Activated gamma-delta T cell treated with anti-CD3 and anti-CD28 coated beads, Interleukin-2, amount 50 U/mL, for 16 hours (primary cell): ENCODE results near the gene MSANTD2.

Experiments
- DNase-seq: peaks from one replicate; pipeline ENCODE4 v3.0.0-alpha.2; 2020; ENCODE audit warnings: low read depth

The MSANTD2 gene

DNA sequence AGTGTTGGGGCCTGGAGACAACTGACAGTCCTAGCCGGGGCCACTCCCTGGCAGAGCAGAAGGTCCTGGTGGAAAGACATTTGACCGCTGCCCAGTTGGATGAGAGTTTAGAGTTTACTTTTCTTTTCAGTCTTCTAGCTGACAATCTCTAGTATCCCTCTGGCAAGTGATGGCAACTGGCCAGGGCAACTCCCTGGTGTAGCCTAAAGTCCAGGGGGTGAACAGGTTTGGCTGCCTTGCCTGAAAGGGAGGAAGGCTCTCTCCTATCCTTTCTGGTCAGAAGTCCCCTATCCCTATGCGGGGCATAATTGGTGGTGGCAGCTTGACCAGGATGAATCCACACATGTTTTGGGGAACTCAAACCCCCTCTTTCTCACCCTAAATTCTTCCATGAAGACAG is 16.8 kb upstream of the MSANTD2 start:
- DNase-seq, result no peak

DNA sequence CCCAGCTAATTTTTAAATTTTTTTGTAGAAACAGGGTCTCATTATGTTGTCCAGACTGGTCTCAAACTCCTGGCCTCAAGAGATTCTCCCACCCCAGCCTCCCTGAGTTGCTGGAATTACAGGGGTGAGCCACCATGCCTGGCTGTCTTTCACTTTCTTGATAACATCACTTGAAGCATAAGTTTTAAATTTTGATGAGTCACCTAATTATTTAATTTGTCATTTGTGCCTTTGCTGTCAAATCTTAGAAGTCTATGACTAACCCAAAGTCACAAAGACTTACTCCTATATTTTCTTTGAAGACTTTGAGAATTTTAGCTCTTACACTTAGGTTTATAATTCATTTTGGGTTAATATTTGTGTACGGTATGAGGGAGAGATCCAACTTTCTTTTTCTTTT is 14.5 kb upstream of the MSANTD2 start:
- DNase-seq, result no peak

DNA sequence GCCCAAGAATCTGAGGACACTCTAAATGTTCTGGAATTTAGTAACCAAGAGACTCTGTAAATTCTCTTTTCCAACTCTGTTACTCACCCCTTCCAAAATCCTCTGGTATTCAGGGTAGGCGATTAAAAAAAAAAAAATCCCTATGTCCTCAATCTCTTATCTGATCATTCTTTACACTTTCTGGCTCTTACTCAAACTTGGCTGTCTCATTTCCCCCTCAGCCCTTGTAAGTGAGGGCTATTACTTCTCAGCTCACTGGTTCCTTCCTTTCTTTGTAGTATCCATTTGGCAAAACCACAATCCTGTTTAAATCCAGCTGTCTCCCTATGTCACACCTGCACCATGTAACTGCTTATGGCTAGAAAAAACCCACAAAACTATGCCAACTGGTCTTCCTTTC is 12.7 kb upstream of the MSANTD2 start:
- no peak for DNase-seq

DNA sequence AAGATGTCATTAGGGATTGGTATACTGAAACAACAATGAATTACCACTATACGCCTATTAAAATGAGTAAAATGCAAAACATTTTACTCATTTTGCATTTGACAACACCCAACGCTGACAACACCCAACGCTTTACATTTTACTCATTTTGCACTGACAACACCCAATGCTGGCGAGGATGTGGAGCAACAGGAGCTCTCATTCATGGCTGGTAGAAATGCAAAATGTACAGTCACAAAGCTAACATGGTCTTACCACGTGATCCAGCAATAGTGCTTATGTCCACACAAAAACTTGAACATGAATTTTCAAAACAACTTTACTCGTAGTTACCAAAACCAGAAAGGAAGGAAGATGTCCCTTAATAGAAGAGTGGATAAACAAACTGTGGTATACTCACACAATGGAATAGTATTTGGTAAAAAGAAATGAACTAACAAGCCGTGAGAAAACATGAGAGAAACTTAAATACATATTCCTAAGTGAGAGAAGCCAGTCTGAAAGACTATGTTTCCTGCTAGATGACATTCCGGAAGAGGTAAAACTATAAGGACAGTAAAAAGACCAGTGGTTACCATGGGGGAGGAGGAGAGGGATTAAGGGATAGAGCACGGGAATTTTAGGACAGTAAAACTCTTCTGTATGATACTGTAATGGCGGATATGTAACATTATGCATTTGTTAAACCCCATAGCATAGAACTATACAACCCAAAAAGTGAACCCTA is 11.4 kb upstream of the MSANTD2 start:
- DNase-seq, result no peak

DNA sequence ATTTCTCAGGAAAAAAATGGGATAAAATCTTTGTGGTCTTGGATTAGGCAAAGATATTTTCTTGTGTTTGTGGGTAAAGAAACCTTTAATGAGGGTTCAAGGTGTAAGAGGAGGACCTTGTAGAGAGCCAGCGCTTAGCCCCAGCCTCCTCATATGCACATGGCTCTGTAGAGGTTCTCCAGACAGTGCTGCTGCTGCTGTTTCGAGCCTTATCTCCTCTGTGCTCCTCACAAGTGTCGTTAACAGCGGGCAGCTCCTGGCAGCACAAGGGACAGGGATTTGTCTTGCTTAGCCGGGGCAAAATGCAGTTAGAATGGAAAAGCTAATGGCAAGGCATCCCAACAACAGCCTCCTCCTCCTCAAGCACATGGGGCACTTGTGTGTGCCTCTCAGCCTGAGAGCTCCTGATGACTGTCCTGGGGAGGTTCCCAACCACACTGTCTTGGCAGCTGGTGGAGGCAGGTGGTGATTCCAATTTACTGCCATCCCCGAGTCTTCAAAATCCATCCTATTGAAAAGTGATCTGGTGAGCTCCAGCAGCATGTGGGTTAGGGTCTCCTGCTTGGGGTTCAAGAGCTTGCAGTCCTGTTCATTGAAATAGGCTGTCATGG is 7.6 kb upstream of the MSANTD2 start:
- DNase-seq, result no peak

DNA sequence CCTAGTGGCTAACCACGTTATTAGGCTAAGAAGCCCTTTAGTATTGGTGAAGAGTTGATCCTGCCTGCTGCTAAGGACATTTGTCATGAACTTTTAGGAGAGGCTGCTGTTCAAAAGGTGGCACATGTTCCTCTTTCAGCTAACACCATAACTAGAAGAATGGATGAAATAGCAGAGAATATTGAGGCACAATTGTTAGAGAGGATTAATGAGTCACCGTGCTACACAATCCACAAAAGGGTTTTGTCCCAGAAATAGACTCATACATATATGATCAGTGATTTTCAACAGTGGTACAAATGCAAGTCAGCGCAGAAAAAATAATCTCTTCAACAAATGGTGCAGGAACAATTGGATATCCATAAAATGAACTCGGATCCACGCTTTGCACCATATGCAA is 7.0 kb upstream of the MSANTD2 start:
- no peak for DNase-seq

DNA sequence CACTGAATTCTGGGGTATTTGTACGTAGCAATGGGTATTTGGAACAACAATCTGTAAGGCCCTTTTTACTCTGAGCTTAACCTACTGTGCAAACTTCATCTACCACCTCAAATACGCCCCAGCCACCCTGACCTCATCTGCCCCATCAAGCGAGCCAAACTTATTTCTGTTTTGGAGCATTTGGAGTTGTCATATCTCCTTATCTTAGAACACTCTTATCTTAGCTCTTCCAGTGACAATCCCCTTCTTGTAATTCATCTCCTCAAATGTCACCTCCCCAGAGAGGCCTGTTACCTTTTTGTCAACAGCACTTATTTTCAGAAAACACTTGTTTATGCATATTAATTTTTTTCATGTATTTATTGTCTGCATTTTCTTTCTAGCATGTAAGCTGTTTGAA is 4.7 kb upstream of the MSANTD2 start:
- no peak for DNase-seq

DNA sequence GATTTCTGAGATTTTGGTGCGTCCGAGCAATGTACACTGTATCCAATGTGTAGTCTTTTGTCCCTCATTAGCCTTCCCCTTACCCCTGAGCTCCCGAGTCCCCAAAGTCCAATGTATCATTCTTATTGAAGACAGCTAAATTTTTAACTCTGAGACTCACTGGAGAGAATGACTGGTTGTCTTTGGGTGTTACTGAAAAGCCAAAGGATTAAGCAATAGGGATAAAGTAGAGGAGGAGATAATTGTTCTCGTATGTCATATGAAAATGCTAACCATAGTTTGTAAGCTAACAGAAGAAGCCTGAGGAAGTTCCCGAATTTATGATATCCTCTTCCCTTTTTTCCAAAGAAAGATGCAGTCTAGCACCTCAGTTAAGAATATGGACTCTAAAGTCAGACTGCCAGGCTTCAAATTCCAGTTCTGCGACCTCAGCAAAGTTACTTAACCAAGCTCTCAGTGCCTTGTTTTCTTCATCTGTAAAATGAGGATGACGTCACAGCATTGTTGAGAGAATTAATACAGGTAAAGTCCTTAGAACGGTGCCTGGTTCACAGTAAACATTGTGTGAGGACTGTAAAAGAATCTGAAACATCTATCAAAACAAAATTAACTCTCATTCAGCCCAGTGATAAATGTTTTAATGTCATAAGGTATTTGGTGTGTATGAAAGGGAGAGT is 1.6 kb upstream of the MSANTD2 start:
- DNase-seq, result no peak

DNA sequence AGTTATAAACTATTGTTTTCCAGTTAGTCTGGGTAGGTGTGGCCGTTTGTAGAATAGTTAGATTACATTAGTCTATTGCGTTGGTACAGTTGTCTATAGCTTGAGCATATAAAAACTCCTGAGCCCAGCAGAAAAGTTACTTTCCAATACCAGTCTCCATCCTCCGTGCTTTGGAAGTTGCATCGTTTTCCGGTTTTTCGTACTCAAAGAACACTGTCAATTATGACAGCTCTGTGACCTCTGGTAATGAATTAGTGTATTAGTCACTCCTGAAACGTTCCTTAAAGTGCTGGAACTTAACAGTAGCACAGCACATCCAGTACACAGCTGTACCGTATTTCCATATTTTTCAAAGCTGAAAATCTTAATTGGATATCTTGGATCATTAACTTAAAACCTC is 808 bp upstream of the MSANTD2 start:
- no peak for DNase-seq

DNA sequence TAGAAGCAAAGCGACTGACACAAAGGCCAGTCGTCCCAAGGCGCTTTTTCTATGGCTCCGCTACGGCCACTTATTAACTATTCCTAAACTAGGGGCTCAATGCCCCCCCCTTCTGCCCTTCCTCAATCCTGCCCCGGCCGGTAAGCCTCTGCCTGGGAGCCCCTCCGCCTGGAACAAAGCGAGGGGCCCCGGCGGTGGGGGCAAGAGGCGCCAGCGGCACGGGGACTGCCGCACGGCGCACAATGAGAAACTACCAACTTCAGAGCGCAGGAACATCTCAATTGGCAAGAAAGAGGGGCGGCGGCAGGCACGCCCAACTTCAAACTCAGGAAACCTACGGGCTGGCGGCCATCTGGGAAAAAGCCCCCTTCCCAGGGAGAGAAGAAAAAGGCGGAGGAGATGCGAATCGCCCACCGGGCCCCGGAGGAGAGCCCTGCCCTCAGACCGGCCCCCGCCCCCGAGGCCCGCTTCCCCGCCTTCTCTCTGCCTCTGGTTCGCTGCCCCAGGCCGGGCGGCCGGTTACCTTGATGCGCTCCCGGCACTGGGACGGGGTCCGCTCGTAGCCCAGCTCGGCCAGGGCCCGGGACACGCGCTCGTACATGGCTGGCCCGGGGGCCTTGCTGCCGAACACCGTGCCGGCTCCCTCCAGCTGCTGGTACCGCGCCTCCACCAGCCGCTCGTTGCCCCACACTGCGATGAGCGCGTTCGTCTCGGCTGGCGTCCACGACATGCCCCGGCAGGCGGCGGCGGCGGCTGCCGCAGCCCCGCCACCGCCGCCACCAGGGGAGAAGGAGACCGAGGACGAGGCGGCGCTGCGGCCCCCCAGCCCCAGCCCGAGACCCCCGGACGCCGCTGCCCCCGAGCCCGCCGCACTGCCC is 619 bp downstream of the MSANTD2 start:
- peak; percentile 9 for DNase-seq

DNA sequence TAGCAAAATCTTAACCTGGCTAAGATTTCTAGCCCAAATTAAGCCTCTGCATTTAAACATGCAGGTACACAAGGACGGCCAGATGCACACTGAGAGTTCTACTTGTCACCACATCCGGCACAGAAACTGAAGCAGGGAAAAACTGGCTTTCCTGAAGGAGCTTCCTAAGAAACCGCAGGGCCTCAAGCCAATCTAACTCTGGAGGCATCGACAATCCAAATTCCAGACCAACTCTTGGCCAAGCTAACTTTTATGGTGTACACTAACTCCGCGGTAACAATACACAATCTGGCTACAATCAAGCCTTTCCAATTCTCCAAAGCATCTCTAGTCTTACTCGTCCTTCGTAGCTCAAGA is 1.2 kb downstream of the MSANTD2 start:
- no peak for DNase-seq

DNA sequence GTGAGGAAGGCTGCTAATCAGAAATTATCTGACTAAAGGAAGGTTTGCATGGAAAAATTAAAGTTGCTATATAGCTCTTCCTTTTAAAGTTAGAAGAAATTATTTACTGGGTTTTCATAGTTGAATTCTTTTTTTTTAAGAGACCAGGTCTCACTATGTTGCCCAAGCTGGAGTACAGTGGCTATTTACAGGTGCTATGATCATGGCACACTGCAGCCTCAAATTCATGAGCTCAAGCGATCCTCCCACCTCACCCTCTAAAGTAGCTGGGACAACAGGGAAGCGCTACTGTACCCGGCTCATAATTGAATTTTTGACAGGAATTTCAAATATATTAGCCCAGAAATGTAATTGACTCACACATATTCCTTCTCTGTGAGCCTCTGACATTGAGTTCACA is 3.9 kb downstream of the MSANTD2 start:
- DNase-seq, result no peak

DNA sequence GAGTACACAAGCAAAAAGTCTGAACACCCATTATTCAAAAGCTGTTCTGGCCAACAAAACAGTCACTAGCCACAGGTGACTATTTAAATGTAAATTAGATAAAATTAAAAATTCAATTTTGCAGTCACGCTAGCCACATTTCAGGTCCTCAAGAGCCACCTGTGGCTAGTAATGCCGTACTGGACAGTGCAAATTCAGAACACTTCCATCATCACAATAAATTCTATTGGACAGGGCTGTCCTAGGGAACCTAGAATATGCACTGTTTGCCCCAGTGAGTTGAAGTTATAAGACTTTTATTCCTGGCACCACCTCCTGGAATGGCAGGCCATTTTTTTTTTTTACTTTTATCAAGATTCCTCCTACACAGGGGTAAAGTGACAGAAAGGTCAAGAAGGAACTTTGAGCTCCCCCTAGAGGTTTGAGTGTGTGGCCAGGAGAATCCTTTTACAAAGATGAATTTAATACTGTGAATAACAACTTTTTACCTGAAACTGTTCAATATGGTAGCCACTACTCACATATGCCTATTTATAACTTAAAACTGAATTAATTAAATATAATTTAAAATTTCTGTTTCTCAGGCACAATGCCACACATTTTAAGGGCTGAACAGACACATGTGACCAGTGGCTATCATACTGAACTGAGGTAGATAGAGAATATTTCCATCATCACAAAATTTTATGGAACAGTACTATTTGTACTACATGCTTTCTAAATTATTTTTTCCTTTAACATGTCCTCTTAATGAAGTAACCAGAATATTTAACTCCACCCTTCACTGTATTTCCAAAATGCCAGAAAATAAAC is 6.5 kb downstream of the MSANTD2 start:
- DNase-seq, result no peak

DNA sequence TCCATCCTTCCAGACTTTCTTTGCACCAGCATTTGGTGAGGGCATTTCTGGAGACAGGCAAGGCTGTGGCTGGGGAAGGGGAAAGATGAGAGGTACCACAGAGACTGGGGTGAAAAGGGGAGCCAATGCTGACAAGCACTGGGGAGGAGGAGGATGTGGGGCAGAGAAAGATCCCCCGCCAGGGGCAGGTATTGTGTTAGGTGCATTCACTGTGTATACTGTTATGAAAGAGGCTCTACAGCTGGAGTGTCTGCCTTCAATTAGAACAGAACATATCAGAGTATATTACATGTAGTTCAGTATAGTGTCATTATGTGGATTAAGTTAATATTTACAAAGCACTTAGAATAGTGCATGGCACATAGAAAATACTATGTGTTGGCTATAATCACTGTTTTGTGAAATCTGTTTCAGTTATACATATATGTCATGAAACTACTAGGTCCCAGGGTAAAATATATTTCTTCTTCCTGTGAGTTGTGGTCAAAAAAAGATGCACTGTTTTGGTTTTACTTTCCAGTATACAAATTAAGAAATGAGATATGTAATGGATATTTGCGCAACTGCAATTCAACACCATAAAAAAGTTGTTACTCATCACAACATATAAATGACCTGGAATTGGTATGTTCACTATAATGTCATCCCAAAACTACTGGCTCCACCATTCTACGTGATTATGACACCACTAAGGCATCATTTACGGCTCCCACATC is 8.4 kb downstream of the MSANTD2 start:
- no peak for DNase-seq

DNA sequence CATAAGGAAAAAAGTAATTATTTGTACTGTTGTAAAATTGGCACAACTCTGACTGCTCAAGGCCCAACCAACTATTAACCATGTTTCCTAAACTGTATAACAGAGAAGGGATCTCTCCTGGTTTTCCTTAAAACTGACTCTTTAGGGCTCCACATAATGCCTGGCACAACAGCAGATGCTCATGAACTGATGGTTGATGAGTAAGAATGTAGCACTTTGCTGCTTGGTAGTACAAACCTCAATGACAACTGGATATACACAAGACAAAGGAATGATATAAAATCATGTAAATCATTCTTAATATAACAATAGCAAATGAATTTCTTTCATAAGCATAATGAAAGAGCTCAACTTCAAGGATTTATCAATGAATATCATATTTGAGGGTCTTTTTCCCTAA is 11.7 kb downstream of the MSANTD2 start:
- no peak for DNase-seq

DNA sequence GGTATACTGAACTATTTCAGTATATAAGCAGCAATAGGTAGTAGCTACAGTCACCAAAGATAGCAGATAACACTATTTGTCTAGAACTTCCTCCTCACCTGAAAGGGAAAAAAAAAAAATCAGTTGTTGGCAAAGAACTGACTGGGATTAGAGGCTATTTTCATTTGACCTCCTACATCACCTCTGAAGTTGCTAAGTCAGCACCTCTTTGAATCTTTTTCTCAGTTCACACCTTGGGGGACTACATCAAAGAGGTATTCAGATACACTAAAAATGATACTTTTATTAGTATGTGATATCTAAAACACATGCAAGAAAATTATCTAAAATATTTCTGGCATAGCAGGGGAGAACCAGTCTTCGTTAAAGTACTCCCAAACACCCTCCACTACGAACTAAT is 16.2 kb downstream of the MSANTD2 start:
- DNase-seq, result no peak

DNA sequence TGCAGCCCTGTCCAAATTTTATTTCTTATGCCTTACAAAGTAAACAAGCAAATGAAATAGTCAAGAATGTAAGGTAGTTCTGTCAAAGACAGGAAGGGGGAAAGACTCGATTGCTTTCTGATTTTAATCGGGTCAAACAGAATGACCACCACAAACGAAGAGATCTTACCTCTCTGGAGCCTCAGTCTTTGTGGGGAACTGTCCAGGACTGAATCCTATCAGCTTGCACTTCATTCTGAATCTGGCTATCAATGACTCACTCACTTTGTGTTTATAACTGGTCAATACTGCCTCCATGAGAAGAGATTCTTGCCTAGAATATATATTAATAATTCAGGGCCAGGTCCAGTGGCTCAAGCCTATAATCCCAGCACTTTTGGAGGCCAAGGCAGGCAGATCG is 17.2 kb downstream of the MSANTD2 start:
- no peak for DNase-seq

DNA sequence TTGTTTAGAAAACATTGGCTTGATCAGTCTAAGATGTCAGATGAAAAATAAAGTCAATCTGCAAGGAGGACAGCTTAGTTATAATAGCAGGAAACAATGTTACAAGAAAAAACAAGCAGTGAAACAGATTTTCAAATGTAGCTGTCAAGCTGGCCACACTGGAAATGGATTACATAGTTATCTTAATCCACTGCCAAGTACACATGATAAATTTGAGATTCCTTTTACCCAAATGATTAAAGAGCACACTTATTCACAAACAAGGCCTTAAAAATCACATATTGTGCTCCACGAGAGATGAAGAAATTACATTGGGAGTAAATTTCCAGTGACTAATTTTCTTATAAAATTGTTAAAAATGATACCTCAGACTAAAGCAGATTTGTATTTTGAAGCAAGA is 20.6 kb downstream of the MSANTD2 start:
- no peak for DNase-seq

DNA sequence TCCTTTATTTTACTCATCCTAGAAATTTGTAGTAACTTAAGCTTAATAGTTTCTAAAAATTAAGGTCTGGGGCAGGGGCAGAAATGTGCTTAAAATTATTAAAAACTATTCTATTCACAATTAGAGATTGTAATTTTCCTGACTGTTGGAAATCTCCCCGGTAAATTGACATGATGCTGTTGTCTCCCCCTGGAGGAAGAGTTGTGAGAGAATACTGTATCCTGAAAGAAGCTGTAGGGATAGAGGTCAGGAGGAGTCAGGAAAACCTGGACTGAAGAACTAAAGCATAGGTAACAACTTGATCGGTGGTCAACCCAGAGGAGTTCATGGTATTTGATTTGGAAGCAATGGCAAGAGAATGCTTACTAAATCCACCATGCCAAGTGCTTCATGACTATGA is 21.9 kb downstream of the MSANTD2 start:
- no peak for DNase-seq

DNA sequence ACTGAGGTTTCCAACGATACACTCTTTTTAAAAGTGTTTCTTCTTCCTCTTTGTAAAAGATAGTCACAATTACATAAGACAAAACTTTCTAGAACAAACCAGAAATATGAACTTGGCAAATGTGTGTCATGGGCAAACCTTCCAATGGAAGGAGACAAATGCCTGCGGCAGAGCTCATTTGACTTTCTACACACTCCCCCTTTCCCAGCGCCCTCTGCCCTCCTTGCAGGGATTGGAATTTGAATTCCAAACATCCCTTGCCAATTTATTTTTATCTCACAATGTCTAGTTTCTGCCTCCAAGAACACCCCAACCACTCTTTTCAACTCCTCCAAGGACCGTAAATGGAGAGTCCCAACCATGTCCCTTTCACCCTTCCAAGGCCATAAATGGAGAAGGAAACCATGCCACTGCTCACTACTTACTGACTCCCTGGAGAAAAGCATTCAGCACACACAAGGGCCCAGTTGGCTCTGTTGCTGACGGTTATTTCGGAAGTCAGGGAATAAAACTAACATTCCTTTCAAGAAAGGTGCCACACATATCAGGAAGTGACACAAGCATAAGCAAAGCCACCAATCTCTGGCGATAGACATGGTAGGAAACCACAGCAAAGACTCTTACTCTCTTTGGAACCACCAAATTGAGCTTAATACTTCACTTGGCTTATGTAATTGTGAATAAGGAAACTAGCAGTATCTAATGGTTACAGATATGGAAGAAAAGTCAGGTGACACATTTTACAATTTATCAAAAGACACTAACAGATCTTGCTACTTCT is 23.2 kb downstream of the MSANTD2 start:
- DNase-seq, result no peak
